GM23248 (cell line): ENCODE results near the gene SIGLEC12.

Source experiments
- EZH2 ChIP-seq: fragments of 200-600 bp; sonication (generic); IDR thresholded peaks from 2 replicates; pipeline ENCODE4 v1.6.1; 2018; ENCODE audit warnings: antibody characterized with exemption, mild to moderate bottlenecking; ENCODE audit not compliant: insufficient read depth, poor library complexity, severe bottlenecking
- EZH2phosphoT487 ChIP-seq: fragments of 200-600 bp; sonication (generic); IDR thresholded peaks from 2 replicates; pipeline ENCODE4 v1.6.1; 2018; ENCODE audit warnings: antibody characterized with exemption, moderate library complexity, mild to moderate bottlenecking, low read depth; ENCODE audit not compliant: insufficient read depth

DNA sequence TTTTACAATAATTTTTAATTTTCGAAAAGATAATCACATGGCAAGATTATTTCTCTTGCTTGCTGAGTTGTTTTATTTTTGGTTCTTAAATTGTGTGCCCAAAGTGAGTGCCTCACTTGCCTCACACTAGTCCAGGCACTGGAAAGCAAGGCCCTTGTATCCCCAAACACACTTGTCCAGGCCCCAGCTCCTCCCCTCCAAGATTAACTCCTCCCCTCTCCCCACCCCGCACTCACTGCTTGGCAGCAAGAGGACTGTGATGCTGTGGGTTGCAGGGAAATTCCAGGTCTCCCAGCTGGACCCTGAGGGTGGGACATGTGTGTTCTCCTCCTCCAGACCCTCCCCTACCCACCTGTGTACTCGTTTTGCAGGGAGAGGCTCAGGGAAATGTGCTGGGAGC is 3.9 kb downstream of the SIGLEC12 start:
- TF ChIP-seq EZH2: no peak
- no peak for TF ChIP-seq EZH2phosphoT487
